ENCODE measurements around the gene CATSPERD. TPM values are rescaled to one million over a fixed set of nuclear protein-coding genes. Genes with fewer than 3 reads are reported as not detected.
"Not testable (repeated sequence)": the region's sequence is repeated elsewhere in the genome, so short reads cannot be mapped to it uniquely, and the experiment has no call there.

CATSPERD gene
- total RNA-seq, 1 experiment from 2014 or later, result not detected

DNA sequence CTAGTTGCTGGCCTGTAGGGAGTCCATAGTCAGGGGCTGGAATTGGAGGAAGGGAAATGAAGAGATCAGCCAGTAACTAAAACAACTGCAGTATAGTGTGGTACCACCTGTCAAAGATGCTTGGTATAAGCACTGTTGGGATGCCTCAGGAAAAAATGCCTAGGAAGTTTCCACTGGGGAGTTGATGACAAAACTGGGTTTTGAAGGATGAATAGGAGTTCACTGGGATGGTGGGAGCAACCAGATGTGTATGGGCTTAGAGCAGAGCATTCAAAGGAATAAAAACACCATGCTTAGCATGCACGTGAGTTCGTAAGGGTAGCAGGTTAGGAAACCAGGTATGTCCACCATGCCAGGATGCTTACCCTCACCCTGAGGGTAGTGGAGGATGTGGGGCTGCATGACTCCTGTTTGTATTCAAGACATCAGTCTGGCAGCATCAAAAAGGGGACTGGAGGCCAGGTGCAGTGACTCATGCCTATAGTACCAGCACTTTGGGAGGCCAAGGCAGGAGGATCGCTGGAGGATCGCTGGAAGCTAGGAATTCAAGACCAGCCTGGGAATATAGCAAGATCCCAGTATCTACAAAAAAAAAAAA lies 7.1 kb downstream of the CATSPERD start:
- DNase-seq (ENCODE audit: extremely low read depth, low read depth), result no peak

DNA sequence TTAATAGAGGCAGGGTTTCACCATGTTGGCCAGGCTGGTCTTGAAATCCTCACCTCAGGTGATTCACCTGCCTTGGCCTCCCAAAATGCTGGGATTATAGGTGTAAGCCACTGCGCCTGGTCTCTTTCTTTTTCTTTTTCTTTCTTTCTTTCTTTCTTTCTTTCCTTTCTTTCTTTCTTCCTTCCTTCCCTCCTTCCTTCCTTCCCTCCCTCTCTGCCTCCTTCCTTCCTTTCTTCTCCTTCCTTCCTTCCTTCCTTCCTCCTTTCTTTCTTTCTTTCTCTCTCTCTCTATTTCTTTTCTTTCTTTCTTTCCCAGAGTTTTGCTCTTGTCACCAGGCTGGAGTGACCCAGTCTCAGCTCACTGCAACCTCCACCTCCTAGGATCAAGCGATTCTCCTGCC lies 12.7 kb downstream of the CATSPERD start:
- not testable (repeated sequence) for DNase-seq (ENCODE audit: extremely low read depth, low read depth)

DNA sequence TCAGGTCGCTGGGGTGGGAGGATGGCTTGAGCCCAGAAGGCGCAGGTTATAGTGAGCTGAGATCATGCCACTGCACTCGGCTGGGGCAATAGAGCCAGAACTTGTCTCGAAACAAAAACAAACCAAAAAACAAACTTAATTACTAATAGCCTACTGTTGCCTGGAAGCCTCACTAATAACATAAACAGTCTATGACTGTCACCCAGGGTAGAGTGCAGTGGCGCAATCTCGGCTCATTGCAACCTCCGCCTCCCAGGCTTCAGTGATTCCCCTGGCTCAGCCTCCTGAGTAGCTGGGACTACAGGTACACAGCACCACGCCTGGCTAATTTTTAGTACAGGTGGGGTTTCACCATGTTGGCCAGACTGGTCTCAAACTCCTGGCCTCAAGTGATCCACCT lies 18.0 kb downstream of the CATSPERD start:
- DNase-seq (ENCODE audit: extremely low read depth, low read depth), result no peak

DNA sequence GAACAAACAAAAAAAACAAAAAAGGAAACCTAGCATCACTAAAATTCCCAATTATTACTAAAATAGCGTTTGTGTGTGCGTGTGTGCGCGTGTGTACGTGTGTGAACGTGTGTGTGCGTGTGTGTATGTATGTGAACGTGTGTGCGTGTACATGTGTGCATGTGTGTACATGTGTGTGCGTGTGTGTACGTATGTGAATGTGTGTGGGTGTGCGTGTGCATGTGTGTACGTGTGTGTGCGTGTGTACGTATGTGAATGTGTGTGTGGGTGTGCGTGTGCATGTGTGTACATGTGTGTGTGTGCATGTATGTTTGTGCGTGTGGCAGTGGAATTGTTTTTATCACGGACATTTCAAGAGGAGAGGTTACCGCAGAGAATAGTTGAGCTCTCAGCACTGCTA lies 21.6 kb downstream of the CATSPERD start:
- no peak for DNase-seq (ENCODE audit: extremely low read depth, low read depth)

DNA sequence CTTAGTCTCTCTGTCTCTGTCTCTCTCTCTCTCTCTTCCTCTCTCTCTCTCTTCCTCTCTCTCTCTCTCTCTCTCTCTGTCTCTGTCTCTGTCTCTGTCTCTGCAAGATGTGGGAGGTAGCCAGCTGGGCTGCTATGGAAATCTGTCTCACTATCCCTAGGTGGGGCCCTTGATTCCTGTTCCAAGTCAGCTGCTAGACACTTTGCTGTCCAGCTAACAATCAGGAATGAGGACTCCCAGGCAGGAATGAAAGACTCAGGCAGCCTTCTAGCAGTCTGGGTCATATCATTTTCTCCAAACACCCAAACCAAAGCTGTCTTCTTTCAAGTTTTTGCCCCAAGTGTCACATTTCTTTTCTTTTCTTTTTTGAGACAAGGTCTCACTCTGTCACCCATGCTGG lies 23.2 kb downstream of the CATSPERD start:
- DNase-seq (ENCODE audit: extremely low read depth, low read depth), result no peak

DNA sequence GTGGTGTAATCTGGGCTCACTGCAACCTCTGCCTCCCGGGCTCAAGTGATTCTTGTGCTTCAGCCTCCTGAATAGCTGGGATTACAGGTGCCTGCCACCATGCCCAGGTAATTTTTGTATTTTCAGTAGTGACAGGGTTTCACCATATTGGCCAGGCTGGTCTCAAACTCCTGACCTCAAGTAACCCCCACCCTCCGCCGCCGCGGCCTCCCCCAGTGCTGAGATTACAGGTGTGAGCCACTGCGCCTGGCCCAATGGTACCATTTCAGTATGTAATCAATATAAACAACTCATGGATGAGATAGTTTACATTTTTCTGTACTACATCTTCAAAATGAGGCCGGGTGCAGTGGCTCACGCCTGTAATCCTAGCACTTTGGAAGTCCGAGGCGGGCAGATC lies 24.6 kb downstream of the CATSPERD start:
- DNase-seq (ENCODE audit: extremely low read depth, low read depth), result not testable (repeated sequence)

DNA sequence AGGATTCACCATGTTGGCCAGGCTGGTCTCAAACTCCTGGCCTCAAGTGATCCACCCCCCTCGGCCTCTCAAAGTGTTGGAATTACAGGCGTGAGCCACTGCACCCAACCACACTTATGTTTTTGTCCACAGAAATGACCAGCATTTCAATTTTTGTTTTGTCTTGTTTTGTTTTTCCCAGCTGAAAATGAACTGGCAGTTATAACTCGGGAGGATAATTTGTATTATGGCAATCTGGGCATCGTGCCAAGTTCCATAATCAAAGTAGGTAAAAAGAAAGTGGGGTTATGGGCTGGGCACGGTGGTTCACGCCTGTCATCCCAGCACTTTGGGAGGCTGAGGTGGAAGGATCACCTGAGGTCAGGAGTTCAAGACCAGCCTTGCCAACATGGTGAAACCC lies 28.5 kb downstream of the CATSPERD start:
- not testable (repeated sequence) for DNase-seq (ENCODE audit: extremely low read depth, low read depth)

DNA sequence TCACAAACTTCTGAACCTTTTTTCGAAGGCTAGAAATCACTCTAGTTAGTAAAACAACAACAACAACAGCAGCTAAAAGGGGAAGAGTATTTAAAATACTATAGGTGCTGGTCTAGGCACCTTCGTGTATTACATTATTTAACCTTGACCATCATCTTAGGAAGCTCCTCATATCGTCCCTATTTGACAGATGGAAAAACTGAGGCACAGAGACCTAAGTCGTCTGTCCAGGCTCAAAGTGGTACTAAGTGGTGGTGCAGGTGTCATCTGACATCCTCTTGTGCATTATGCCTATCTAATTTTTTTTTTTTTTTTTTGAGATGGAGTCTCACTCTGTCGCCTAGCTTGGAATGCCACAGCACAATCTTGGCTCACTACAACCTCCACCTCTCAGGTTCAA lies 29.1 kb downstream of the CATSPERD start:
- DNase-seq (ENCODE audit: extremely low read depth, low read depth), result no peak

DNA sequence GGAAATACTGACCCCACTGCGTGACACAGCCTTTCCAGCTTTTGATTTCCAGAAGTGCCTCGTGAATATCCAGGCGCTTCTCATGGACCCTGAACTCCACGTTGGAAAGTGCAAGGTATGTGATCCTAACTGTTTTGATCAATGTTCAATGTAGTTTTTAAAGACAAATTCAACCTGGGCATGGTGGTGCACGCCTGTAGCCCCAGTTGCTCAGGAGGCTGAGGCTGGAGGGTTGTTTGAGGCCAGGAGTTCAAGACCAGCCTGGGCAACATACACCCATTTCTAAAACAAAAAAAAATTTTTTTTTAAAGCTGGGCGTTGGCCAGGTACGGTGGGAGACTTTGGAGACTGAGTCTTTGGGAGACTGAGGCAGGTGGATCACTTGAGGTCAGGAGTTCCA lies 31.3 kb downstream of the CATSPERD start:
- no peak for DNase-seq (ENCODE audit: extremely low read depth, low read depth)

DNA sequence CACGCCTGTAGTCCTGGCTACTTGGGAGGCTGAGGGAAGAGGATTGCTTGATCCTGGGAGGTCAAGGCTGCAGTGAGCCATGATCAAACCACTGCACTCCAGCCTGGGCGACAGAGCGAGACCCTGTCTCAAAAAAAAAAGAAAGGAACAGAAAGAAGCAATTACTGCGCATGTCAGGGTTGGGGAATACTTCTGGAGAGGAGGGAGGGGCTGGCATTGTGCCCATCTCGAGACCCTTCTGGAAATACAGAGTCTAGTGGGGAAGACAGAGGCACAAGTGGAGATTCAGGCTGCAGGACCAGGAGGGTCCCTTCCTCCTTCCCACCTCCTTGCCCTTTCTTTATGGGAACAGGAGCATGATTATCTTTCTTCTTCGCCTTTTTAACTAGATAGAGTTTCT lies 33.3 kb downstream of the CATSPERD start:
- DNase-seq (ENCODE audit: extremely low read depth, low read depth), result no peak

DNA sequence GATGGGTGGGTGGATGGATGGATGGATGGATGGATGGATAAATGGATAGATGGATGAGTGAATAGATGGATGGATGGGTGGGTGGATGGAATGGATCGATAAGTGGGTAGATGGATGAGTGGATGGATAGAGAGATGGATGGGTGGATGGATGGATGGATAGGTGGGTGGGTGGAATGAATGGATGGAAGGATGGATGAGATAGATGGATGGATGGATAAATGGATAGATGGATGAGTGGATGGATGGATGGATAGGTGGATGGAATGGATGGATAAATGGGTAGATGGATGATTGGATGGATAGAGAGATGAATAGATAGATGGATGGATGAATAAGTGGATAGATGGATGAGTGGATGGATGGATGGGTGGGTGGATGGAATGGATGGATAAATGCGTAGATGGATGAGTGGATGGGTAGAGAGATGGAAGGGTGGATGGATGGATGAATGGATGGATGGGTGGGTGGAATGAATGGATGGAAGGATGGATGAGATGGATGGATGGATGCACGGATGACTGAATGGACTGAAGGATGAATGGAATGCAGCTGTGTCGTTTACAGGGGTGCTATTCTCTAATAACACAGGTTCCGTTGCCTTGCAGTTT lies 42.3 kb downstream of the CATSPERD start:
- DNase-seq (ENCODE audit: extremely low read depth, low read depth), result no peak

DNA sequence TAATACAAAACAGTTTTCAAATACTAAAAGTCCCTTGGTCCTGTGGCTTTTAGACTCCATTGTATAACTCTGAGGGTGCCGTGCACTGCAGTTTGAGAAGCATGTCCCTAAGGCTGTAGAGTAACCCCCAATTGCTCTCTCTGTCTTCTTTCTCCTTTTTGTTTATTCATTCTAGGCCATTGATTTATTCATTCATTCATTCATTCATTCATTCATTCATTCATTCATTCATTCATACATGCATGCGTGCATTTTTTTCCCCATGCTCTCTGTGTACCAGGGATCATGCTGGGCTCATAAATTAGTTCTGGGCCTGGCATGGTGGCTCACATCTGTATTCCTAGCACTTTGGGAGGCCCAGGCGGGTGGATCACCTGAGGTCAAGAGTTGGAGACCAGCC lies 44.8 kb downstream of the CATSPERD start:
- DNase-seq (ENCODE audit: extremely low read depth, low read depth), result no peak

DNA sequence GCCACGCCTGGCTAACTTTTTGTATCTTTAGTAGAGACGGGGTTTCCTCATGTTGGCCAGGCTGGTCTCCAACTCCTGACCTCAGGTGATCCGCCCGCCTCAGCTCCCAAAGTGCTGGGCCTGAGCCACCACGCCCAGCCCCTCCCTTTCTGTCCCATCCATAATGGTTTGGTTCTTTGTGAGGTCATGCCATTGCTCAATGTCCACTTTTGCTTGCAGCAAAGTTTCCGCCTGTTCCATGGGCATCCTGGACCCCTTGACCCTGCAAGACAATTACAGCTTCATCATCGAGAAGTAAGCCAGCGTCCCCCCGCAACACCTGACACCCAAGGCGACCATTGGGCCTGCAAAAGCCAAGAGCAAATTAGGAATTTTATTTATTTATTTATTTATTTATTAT lies 47.5 kb downstream of the CATSPERD start:
- no peak for DNase-seq (ENCODE audit: extremely low read depth, low read depth)

DNA sequence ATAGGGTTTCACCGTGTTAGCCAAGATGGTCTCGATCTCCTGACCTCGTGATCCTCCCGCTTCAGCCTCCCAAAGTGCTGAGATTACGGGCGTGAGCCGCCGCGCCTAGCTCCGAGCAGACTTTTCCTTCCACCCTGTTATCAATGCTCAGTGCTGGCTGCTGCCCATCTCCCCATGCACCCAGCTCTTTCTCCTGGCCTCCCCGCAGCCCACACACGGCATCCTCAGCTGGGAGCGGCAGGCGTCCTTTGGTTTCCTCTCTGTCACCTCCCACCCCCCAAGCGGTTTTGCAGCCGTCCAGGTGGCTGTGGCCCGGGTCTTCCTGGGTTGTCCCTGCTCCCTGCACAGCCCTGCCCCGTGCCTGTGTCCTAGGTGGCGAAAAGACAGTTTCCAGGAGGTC lies 52.0 kb downstream of the CATSPERD start:
- DNase-seq (ENCODE audit: extremely low read depth, low read depth), result no peak

DNA sequence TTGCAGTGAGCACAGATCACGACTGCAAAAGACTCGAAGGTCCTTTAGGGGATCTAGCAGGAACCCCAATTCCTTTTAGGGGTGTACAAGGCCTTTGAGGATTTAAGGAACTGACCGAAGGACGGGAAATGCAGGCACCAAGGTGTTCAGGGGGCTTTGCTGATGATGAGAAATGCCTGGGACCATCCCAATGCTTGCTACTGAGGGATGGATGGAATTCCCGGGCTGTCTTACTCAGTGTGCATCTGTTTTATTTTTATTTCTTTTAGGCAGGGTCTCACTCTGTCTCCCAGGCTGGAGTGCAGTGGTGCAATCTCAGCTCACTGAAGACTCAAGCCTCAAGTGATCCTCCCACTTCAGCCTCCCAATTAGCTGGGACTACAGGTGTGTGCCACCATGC lies 52.8 kb downstream of the CATSPERD start:
- DNase-seq (ENCODE audit: extremely low read depth, low read depth), result no peak

DNA sequence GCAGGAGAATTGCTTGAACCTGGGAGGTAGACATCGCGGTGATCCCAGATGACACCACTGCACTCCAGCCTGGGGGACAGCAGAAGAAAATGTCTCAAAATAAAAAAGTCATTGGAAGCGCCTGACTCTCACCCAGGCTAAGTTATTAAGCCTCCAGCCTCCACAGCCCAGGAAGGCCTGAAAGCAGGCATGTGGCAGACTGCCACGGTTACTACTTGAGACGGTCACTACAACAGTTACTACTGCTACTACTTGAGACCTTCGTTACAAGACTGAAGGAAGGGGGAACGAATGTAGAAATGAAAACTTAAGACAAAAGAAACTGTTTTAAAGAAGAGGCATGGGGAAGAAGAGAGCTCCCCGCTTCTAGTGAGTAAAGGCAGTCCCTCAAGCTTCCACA lies 54.5 kb downstream of the CATSPERD start:
- no peak for DNase-seq (ENCODE audit: extremely low read depth, low read depth)

DNA sequence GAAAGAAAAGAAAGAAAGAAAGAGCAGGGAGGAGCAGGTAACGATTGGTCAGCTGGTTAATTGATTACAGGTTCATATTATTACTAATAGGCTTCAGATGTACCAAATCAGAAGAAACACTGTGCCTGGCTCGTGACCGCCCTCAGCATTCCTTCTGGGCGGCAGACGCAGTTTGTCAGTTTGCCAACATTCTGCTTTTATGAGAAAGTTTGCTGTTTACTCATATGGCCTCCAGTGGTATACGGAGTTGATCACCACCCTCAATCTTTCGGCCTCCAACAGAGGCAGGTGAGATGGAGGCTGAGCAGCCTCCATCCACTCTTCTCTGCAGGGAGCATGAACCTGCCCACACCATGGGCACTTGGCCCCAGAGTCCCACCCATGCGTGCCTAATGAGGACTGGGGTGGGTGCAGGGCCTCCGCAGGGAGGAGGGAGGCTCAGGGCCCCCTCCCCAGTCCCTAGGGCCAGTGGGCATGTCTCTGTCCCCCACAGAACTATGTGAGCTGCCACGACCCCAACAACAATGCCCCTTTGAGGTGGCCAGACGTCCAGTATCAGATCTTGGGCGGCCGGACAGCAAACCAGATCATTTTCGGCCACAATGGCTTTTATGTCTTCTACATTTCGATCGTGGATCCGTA lies 55.4 kb downstream of the CATSPERD start:
- peak; percentile 32 for DNase-seq (ENCODE audit: extremely low read depth, low read depth)

DNA sequence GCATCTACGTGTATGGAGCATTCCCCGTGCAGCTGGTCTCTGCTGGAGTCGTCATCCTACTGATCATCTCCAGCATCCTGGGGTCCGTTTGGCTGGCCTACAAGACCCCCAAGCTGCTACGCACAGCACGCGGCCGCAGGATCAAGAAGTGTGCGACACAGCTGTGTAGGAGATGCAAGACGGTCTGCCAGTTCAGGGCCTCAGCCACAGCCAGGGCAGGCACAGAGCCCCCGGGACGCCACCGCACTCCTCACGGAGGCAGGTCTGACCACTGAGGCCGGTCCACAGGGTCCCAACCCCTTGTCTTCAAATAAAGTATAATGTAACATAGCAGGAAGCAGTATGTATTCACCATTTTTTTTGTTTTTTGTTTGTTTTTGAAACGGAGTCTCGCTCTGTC lies 58.0 kb downstream of the CATSPERD start:
- no peak for DNase-seq (ENCODE audit: extremely low read depth, low read depth)

DNA sequence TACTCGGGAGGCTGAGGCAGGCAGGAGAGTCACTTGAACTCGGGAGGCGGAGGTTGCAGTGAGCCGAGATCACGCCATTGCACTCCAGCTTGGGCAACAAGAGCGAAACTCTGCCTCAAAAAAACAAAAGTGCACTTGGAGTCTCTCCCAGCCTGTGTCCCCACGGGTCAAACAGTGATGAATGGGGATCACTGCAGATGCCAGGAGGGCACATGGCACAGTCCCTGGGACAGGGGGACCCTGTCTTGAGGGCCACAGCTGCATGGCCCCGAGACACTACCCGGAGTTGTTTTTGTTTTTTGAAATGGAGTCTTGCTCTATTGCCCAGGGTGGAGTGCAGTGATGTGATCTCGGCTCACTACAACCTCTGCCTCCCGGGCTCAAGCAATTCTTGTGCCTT lies 60.5 kb downstream of the CATSPERD start:
- not testable (repeated sequence) for DNase-seq (ENCODE audit: extremely low read depth, low read depth)

DNA sequence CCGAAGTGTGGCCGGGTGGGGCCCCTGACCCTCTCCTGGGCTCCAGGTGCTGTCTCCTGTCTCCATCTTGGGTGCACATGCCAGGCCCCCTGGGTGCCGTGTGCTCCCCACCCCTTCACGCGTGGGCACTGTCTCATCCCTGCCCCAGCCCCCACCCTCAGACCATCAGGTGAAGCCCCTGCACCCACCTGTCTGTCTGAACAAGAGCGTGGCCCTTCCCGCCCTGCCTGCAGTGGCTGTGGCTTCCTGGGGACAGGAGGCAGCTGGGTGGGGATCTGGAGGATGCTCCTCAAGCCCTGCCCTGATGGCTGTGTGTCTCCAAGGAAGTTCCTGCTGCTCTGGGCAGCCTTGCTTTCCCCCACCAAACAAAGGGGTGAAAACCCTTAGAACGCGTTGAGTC lies 61.9 kb downstream of the CATSPERD start:
- DNase-seq (ENCODE audit: extremely low read depth, low read depth), result no peak

DNA sequence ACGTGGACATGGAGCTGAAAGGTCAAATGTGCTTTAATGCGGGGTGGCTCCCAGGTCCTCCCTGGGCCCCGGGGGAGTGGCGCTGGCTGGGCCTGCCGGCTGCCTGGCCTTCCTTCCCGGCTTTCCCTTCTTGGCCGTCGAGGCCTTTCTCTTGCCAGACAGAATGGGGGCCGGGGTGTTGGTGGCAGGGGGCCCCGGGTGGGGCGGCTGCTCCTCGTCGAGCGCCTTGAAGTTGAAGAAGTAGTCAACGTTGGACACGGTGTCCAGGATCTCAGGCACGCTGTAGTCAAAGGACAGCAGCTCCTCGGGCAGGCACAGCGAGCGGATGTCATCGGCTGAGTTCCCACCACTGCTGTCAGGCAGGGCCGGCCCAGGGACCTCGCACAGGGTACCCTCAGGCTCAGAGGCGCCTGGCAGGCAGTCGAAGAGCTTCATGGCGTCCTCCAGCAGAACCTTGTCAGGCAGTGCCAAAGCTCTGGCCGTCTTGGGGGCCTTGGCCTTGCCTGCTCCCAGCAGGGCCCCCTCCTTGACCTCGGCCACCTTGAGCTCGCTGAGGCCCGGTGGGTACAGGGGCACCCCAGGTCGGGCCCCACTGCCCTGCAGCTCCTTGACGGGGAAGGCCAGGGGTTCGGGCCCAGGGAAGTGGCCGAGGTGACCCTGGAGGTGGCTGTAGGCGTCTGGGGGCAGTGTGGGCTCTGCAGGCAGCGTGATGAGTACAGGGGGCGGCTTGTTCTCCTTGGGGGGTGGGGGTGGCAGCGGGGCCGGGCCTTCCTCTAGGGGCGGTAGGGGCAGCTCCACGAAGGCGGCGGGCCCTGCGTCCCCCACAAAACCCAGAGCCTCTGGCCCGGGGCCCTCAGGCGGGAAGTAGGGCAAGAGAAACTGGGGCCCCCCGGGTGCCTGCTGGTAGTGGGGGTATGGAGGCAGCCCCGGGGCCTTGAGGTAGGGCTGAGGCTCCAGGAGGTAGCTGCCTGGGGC lies 62.8 kb downstream of the CATSPERD start:
- DNase-seq (ENCODE audit: extremely low read depth, low read depth), result no peak

Data from NCI-H460 (cell line).